Esophagus muscularis mucosa (tissue), 4 donors: Measurements from ENCODE around the gene MPRIP. TPM values are rescaled to one million over a fixed set of nuclear protein-coding genes. Genes with fewer than 3 reads are reported as not detected.

Experiments used
- DNase-seq: peaks from one replicate; pipeline ENCODE4 v3.0.0-alpha.2; 2017; ENCODE audit errors: extremely low spot score
- H3K27ac ChIP-seq, 4 donors: fragments of 200-600 bp; sonication (generic); replicated peaks in 1 of 4; 1 replicate in 3 of 4; 2 replicates in 1 of 4; pipeline ENCODE4 v1.5.1; 2016 to 2019; ENCODE audit warnings: mild to moderate bottlenecking in 1 of 4
- H3K27me3 ChIP-seq, 4 donors: fragments of 200-600 bp; sonication (generic); one replicate each; pipeline versions ENCODE4 v1.5.1 to v1.6.0; 2016 to 2019
- H3K36me3 ChIP-seq, 4 donors: fragments of 200-600 bp; sonication (generic); one replicate each; pipeline ENCODE4 v1.5.1; 2016 to 2019
- H3K4me1 ChIP-seq, 4 donors: fragments of 200-600 bp; sonication (generic); one replicate each; pipeline ENCODE4 v1.5.1; 2016 to 2019
- H3K4me3 ChIP-seq, 4 donors: fragments of 200-600 bp; sonication (generic); 1 replicate in 2 of 4; 2 replicates in 2 of 4; pipeline ENCODE4 v1.5.1; 2016 to 2019; ENCODE audit warnings: mild to moderate bottlenecking in 4 of 4, moderate library complexity in 1 of 4
- H3K9me3 ChIP-seq, 4 donors: fragments of 200-600 bp; sonication (generic); 1 replicate in 3 of 4; 2 replicates in 1 of 4; pipeline ENCODE4 v1.5.1; 2016 to 2019
- CTCF ChIP-seq, 3 experiments: fragments of 200-600 bp in 2 of 3; fragments of 450-650 bp in 1 of 3; sonication (generic) in 2 of 3; IDR thresholded peaks; one replicate each; pipeline ENCODE4 v1.5.1; 2017 to 2019; ENCODE audit warnings: antibody characterized with exemption in 3 of 3, mild to moderate bottlenecking in 2 of 3, moderate library complexity in 1 of 3
- EP300 ChIP-seq: sonication (generic); formaldehyde crosslinking; IDR thresholded peaks from one replicate; pipeline ENCODE4 v1.6.1; 2017; ENCODE audit warnings: antibody characterized with exemption
- POLR2A ChIP-seq: fragments of 450-650 bp; IDR thresholded peaks from one replicate; pipeline ENCODE4 v1.6.1; 2017; ENCODE audit warnings: antibody characterized with exemption, moderate library complexity, mild to moderate bottlenecking, low read depth
- POLR2AphosphoS5 ChIP-seq, 2 donors: sonication (generic); formaldehyde crosslinking; IDR thresholded peaks; one replicate each; pipeline ENCODE4 v1.6.1; 2017; ENCODE audit warnings: antibody characterized with exemption in 2 of 2
- WGBS: methylation state at CpG from one replicate; pipeline ENCODE4 v1.1.5; 2018; 5-methylcytosine and 5-hydroxymethylcytosine counted together
- intact Hi-C: fragments of 100-400 bp; cut with DNase I; formaldehyde crosslinking; loops from one replicate; pipeline ENCODE4 v1.15.1; 2023
- total RNA-seq, 4 donors: library from RNA; depleted of rRNA; stranded (reverse); fragments of >200 nt; gene quantifications; one replicate each; pipeline versions ENCODE4 v1.1.0 to v1.2.1, GENCODE V29; 2016

The MPRIP gene
- total RNA-seq, 4 donors from 2014 or later: 108 to 194 (median 129) TPM

DNA sequence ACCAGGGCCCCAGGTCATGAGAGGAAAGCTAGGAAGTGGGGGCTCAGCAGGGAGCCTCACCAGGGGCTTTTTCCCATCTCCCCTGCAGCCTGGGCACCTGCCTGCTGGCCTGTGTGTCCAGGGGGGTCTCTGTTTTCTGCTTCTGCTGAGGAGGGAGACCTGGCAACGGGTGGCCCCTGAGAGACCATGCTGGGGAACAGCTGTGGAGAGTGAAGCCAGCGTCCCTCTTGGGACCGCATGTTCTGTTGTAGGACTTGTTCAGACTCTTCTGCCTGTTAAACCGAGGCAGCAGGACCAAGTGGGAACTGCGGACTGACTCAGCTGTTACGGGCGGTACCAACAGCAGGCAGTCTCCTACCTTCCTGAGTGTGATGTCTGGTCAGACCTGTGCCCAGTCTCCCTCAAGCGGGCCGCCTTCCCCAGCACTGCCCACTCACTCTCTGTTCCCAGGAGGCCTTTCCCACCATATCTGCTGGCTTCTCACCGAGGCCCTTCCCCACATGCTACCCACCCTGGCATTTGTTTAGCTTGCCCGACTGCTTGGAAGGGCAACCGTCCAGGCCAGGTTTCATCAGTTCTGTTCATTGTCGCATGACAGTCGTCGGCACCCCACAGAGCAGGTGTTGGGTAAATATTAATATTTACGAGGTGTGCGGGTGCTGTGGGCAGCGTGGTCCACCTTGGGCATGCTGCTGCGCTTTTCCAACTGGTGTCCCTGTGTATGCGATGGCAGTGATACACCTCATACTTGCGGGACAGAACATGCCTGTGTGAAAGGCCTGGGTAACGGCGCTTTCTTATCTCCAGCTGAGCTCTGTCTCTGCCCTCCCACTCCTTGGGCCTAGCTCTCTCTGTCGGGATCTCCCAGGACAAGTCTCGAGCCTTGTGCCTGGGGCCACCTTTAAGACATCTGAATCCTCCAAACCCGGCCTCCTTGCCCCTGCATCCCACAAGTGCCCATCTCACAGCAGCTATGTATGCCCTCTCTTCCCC, 69.4 kb downstream of the MPRIP start:
- Histone ChIP-seq H3K36me3 (no peaks in the 10 kb centered on the region), H3K27ac (no peak overlapping the region), H3K27me3 (no peaks in the 10 kb centered on the region), H3K9me3 (no peaks in the 10 kb centered on the region), H3K4me1 (peaks cover 76 to 90% (median 86%) of the 10 kb centered on the region in 4 donors), H3K4me3 (no peak overlapping the region)
- DNase-seq: no peak
- intact Hi-C loops: no loop called here
- 84% methylated on average over 26 of the region's 26 CpGs for WGBS
- TF ChIP-seq EP300 (no peak), POLR2A (no peak), CTCF (IDR thresholded peaks at IDR 0.05) (no peak), POLR2AphosphoS5 (IDR thresholded peaks at IDR 0.05) (no peak)

- intact Hi-C loops: no loop called here
- DNase-seq: no peak
- no peak overlapping the region for H3K27ac ChIP-seq
- WGBS: 92% methylated on average over 8 of the region's 11 CpGs
- no peaks in the 10 kb centered on the region for H3K27me3 ChIP-seq
- TF ChIP-seq CTCF (IDR thresholded peaks at IDR 0.05): no peak
- no peak for TF ChIP-seq POLR2A
- TF ChIP-seq EP300: no peak
- no peak for TF ChIP-seq POLR2AphosphoS5 (IDR thresholded peaks at IDR 0.05)
- no peaks in the 10 kb centered on the region for H3K9me3 ChIP-seq
- H3K4me1 ChIP-seq: peaks cover 67 to 86% (median 81%) of the 10 kb centered on the region in 4 donors
- H3K4me3 ChIP-seq: no peak overlapping the region
- no peaks in the 10 kb centered on the region for H3K36me3 ChIP-seq
These were observed 70.5 kb downstream of the MPRIP start for GRCh38 chr17:17112628-17113200.

DNA sequence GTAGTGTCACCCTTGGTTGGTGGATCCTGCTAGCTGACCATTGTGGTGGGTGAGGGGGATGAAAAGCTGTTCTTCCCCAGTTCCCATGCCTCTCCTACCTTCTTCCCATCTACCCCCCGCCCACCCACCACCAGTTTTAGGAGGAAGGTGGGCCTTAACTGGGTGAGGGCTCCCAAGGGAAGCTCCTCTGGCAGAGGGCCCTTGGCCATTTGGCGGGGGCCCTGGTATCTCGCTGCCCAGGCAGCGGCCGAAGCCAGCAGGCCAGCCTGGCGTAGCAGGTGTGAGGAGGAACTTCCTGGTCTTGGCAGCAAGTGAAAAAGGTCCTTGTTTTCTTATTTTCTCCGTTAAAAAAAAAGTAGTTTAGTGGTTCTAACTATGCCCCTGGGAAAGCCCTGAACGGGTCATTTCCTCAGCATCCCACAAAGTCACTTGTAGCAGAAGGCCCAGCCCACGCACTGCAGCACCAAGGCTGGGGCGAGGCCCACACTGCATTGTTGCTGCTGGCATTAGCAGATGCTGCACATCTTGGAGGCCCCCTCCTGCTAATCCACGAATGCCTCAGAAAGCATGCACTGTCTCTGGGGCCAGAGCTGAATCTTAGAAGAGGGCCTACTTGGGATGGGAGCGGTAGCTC, 72.5 kb downstream of the MPRIP start:
- TF ChIP-seq POLR2A (no peak), POLR2AphosphoS5 (IDR thresholded peaks at IDR 0.05) (no peak), CTCF (IDR thresholded peaks at IDR 0.05) (no peak), EP300 (no peak)
- H3K27me3 ChIP-seq: no peaks in the 10 kb centered on the region
- H3K4me1 ChIP-seq: peaks cover 67 to 86% (median 81%) of the 10 kb centered on the region in 4 donors
- H3K36me3 ChIP-seq: no peaks in the 10 kb centered on the region
- no peak overlapping the region for H3K4me3 ChIP-seq
- H3K9me3 ChIP-seq: no peaks in the 10 kb centered on the region
- intact Hi-C loops: no loop called here
- peak overlapping the region in 1 of 4 donors; percentile 6 for H3K27ac ChIP-seq
- 73% methylated on average over 12 of the region's 12 CpGs for WGBS
- DNase-seq: no peak

GRCh38 chr17:17115620-17116019, 73.4 kb downstream of the MPRIP start:
- DNase-seq: no peak
- Histone ChIP-seq H3K36me3 (no peaks in the 10 kb centered on the region), H3K4me3 (no peak overlapping the region), H3K27me3 (no peaks in the 10 kb centered on the region), H3K9me3 (no peaks in the 10 kb centered on the region), H3K27ac (no peak overlapping the region), H3K4me1 (peaks cover 67 to 86% (median 81%) of the 10 kb centered on the region in 4 donors)
- intact Hi-C loops: no loop called here
- TF ChIP-seq EP300 (no peak), POLR2A (no peak), POLR2AphosphoS5 (IDR thresholded peaks at IDR 0.05) (no peak), CTCF (IDR thresholded peaks at IDR 0.05) (no peak)
- 82% methylated on average over 4 of the region's 4 CpGs for WGBS
